Right kidney (tissue), 1 donor: ENCODE results near the gene TTC16.

Experiments
- DNase-seq: peaks from one replicate; pipeline ENCODE4 v3.0.0-alpha.2; 2016

The TTC16 gene

DNA sequence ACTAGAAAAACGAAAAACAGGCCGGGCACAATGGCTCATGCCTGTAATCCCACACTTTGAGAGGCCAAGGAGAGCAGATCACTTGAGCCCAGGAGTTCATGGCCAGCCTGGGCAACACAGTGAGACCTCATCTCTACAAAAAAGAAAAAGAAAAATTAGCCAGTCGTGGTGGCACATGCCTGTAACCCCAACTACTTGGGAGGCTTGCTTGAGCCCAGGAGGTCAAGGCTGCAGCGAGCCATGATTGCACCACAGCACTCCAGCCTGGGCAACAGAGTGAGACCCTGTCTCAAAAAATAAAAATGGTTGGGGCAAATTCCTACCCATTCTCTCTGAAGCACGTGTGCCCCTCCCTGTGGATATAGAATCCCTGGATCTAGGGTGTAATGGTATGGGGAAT is 17.5 kb upstream of the TTC16 start:
- DNase-seq = no peak

DNA sequence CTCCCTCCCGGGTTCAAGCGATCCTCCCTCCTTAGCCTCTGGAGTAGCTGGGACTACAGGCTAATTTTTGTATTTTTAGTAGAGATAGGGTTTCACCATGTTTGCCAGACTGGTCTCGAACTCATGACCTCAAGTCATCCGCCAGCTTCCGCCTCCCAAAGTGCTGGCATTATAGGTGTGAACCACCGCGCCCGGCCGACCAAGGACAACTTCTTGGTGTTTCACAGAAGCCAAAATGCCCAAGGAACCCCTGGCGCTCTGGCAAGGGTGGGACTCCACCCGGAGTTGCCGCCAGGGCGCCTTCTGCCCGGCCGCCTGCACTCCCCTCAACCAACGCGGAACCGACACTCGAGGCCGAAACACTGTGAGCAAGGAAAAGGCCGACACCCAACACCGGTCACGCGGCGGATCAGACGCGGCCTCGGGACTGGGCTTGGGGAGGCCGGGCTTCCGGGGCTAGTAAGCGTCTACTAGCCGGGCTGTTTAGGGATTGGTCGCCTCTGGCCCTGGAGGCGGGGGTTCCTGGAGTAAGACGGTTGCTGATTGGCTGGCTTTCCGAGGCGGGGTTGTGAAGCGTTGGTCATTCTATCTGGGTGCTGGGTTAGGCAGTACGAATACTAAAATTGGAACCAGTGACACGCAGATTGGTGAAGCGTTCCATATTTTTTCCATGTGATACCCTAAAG is 16.8 kb upstream of the TTC16 start:
- DNase-seq = peak; percentile 84

DNA sequence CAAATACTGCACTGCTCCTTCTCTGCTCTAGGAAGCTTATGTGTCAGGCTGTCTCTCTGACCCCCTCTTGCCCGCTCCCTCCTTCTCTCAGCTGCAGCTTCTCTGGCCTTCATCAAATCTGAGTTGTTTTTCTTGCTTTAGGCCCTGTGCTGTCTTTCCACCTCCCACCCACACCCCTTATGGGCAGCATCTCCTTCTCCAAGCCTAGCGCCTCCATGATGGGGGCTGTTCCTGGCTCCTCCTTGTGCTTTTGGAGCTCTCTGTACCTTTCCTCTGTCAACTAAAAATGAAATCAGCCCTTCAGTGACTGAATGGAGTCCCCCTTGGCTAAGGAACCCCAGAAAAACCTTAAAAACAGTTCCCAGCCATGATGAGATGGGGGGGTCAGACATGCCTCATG is 15.7 kb upstream of the TTC16 start:
- DNase-seq = no peak

DNA sequence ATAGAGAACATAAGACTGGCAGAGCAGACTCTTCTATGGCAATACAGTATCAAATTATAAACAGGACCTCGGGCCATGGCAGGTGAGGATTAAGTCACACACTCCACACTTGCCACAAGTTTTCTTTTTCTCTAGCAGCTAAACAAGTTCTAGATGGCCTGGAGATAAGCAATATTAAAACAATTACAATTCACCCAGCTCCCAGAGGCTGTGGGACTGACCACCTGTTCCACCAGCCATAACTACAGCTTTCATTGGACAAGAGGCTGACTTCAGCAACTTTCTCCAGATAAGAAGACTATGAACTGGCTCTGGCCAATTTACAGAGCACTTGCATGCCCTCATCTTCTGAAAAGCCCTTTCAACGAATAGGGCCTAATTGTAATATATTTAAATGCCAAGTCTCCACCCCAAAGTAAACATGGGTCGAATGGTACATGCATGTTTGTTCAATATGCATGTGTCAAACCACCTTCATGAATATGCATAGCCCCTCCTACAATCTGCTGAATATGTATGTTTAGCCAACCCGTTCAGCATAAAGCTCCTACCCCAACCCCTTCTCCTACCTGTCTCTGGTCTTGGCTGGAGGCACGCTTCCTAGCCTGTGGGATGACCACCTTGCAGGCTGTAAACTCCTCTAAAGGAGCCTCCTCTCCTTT is 15.2 kb upstream of the TTC16 start:
- no peak for DNase-seq

DNA sequence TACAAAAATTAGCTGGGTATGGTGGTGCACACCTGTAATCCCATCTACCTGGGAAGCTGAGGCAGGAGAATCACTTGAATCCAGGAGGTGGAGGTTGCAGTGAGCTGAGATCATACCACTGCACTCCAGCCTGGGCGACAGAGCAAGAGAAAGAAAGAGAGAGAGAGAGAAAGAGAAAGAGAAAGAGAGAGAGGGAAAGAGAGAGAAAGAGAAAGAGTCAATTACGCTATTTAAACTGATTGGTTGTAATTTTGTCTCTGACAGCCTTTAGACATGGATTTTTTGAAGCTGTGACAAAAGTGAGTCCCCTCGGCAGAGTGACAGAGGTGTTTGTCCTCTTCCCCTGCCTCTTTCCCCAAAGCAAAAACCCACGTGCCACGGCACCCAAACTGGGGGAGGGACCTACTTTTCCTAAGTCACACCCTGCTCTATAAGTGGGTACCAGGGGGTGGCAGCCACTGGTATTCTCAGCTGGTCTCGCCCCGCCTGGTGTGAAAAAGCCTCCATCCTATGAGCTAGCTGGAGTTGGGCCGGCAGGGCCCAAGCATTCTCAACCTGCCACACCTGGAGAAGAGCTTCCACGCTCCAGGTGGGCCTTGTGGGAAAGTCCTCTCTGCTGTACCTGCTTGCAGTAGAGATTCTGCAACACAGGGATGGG is 12.5 kb upstream of the TTC16 start:
- no peak for DNase-seq

DNA sequence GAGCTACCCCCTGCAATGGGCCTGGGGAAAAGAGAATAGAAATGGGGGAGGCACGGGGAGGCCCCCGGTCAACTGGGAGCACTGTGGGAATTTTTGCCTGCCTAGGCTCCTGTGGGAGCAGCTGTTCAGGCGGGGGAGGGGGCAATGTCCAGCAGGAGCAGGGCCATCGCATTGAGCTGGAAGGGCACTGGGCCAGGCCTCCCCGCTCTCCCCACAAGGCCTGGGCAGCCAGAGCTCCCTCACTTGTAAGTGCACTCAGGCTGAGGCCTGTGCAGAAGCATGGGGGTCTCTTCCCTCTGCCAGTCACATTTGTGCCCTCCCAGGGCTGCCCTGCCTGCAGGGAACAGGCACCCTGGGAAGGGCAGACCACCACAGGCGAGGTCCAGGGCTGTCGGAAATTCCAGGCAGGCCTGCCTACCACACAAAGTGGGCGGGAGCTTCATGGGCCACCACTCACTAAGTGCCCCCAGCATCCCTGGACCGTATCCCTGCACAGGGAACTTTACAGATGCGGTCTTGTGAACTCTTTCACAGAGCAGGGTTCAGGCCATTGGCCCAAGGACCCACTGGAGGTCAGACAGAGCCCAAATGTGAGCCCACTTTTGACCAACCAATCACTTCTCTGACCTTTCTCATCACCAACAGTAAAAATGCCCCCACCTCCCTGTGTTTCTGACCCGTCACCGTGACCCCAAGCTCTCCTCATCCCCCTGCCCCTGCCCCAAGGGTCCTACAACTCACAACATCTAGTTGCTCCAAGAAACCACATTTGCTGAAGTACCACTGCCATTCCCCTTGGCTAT is 10.1 kb upstream of the TTC16 start:
- DNase-seq = no peak

DNA sequence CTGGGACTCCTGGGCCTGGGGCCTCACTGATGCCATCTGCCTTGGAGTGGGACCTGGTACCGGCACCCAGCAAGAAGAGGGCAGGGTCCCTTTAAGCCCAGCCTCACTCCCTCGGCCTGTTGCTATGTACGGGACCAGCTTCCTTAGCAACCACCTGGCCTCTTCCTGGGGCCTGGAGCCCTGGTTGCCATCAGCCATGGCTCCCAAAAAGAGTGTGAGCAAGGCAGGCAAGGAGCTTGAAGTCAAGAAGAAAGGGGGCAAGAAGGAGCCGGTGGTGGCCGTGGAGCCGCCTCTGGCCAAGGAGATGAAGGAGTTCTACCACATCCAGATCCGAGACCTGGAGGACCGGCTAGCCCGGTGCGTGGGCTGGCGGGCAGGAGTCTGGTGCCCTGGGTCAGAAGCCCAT is 9.0 kb upstream of the TTC16 start, which contains the start of gene CFAP157:
TSS of gene CFAP157 (plus strand) at position 153 of the 406 bp plus-strand sequence. CDS start at position 197, 44 bp downstream.
- no peak for DNase-seq

DNA sequence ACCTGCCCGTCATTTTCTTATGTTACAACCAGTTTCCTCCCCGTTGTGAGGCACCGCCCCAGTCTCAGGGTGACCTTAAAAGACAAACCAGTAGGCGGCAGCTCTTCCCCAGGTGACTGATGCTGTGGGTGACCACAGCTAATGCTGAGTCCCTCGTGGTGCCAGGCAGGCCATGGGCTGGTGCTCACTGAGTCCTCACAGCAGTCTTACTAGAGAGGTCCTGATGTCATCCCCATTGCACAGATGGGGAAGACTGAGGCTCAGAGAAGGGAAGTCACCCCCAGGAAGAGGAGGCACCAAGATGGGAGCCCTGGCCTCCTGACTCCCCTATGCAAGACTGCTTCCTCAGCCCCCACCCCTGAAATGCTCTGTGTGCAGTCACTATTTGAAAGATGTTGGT is 8.1 kb upstream of the TTC16 start:
- DNase-seq = no peak

DNA sequence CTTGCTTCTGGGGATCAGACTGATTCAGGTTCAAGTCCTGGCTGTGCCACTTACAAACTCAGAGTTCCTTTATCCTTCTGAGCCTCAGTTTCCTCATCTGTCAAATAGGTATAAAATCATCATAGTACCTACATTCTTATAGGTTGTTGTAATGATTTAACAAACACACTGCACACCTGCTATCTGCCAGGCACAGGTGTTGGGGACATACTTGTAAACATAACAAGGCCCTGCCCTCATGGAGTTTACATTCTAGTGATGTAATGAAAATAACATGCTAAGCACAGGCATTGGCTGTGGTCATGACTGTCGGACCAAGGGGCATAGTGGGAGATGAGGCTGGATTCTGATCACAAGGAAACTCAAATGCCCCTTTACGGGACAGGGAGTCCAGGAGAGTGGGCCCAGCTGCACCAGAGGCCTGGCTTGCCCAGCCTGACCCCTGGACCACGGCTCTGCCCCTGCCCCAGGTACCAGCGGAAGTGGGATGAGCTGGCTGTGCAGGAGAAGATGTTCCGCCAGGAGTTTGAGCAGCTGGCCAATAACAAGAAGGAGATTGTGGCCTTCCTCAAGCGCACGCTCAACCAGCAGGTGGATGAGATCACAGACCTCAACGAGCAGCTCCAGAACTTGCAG is 6.8 kb upstream of the TTC16 start:
- no peak for DNase-seq

DNA sequence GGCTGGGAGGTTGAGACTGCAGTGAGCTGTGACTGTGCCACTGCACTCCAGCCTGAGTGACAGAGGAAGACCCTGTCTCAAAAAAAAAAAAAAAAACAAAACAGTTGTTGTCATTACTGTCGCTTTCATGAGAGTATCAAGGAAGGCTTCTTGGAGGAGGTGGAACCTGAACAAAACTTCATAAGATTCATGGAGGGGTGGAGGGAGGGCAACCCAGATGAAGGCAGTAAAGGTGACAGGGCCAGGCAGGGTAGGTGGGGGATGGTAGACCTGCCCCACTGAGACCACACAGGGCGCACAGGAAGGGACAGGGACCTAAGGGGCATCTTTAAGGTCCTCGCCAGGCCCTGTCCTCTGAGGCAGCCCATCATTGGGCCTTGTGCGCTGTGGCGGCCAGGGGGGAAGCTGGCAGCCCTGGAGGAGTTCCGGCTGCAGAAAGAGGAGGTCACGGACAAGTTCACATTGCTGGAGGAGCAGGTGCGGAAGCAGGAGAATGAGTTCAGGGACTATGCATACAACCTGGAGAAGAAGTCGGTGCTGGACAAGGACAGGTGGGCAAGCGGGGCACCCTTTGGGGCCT is 5.6 kb upstream of the TTC16 start:
- no peak for DNase-seq

DNA sequence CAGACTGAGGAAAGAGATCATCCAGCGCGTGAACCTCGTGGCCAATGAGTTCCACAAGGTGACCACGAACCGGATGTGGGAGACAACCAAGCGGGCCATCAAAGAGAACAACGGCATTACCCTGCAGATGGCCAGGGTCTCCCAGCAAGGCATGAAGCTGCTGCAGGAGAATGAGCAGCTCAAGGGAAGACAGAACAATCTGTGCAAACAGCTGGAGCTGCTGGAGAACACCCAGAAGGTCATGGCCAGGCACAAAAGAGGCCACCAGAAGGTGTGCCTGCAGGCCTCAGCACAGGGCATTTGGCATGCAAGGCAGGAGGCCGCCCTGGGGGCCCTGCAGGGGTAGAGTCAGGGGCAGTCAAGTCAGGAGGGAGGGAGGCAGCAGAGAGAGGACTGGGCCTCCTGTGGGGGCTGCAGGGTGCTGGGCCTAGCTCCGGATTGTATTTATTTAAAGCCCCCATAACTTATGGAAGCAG is 4.6 kb upstream of the TTC16 start:
- DNase-seq = no peak

DNA sequence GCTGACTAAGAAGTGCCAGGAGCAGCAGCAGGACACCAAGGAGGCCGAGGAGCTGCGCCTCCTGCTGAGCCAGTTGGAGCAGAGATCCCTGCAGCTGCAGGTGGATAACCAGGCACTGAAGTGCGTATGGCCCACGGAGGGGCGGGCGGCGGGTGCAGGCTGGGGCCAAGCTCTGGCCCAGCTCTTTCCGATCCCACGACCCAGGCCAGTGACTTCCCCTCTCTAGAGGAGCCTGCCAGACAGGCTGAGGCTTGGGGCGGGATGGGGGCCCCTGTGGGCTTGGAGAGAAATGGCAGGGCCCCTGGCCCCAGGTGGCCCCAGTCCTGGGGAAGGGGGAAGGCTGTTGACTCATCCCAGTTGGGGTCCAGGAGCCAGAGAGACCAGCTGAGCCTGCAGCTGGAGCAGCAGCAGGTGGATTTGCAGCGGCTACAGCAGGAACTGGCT is 4.0 kb upstream of the TTC16 start:
- DNase-seq = no peak

DNA sequence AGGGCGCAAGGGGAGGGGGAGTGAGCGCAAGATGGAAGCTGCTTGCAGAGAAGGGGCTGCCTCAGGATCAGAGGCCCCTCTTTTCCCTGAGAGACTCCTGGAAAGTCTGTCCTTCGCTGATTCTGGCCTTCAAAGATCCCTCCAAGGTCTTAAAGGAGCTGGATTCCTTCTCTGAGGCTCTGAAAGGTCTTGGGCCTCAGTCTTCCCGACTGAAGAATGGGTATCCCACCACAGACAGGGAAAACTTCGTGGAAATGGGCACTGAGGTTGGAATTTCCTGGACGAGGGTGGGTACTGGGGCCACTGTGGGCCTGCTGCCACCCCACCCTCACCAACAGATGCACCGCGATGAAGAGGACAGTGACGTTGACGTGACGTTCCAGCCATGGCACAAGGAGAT is 3.5 kb upstream of the TTC16 start:
- DNase-seq = no peak

DNA sequence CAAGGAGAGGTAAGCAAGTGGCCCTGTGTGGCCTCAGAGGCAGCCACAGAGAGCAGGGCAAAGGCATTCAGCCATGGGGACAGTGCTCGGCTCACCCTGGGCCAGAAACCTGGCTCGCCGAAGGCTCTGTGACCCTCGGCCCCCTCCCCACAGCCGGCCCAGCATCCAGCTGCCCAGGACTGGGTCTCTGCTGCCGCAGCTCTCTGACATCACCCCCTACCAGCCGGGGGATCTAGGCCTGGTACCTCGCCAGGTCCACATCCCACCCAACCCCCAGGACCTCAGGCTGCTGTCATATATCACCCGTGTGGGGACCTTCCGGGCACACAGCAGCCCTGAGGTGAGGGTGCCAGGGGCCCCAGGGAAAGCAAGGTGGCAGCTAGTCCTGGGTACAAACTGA is 3.0 kb upstream of the TTC16 start:
- no peak for DNase-seq

DNA sequence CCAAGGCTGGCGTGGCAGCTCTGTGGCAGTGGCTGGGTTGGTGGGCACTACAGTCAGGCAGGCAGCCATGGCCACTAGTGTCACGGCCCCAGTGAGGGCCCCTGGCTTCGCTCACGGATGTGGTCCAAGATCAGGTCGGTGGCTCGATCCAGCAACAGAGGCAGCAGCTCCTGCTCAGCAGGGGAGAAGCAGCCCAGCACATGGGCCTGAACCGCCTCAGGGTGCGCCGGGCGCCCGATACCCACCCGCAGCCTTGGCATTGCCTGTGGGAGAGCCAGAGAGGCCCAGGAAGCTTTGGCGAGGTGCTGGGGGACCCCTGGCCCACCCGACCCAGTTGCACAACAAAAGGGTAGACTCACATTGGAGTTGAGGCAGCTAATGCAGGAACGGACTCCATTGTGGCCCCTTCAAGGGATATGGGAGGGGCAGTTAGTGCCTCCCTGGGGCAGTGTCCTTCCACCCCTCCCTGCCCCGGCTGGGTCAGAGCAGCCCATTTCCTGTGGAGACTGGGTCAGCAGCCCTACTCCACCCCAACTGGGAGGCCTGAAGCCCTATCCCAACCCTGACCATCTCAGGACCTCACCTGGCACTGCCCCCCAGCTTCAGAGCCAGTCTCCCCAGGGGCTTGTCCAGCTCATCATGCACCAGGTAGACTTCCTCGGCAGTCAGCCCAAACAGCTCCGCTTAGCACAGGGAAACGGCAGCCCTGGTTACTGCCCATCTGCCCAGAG is 1.7 kb upstream of the TTC16 start:
- DNase-seq = no peak

DNA sequence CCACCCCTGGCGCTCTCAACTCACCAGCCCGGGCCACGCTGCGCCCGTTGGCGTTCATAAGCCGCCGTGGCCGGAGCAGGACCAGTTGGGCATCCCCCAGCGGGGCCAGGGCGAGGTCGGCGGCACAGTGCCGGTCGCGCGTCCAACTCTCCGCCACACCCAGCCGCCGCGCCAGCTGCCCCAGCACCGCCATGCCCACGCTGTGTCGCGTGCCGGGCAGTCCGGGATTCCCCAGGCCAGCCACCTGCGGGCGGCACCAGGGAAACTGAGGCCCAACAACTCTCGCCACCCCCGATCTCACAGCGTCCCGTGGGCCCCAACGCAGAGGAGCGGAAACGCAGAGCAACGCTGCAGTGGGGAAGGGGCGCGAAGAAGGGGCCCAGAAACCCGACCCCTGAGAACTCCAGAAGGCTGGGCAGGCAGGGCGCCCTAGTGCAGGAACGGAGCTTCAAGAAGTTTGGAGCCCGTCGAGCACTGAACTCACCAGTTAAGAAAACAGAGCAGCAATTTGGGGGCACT is 869 bp upstream of the TTC16 start:
- DNase-seq = no peak

DNA sequence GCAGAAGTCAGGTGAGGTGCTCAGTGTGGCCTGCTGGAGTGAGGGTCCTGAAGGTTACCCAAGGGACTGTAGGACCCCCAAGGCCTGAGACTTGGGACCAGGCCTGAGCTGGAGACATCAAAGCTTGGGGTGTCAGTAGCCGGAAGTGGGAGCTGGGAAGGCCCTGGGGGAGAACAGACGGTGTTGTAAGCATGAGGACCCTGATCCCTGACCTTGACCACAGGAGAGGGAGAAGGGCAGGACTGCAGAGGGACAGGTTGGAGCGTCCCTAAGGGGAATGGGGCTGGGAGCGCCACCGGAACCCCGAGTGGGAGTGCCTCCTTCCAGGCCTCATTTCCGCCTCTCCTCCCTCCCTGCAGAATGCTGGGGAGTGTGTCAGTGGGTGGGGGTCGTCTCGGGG is 533 bp downstream of the TTC16 start:
- no peak for DNase-seq

DNA sequence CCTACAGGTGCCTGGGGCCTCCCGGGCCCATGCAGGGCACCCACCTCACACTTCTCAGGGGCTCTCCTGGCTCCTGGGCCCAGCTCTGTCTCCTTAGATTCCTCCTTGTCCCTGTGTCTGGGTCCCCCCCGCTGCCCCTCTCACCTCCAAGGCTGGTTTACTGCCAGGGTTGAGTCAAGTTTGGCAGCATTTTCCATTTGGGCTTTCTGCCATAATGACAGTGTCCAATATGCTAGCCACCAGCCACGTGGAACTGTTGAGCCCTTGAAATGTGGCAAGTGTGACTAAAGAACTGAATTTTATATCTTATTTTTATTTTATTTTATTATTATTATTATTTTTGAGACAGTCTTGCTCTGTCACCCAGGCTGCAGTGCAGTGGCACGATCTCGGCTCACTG is 1.9 kb downstream of the TTC16 start:
- no peak for DNase-seq

DNA sequence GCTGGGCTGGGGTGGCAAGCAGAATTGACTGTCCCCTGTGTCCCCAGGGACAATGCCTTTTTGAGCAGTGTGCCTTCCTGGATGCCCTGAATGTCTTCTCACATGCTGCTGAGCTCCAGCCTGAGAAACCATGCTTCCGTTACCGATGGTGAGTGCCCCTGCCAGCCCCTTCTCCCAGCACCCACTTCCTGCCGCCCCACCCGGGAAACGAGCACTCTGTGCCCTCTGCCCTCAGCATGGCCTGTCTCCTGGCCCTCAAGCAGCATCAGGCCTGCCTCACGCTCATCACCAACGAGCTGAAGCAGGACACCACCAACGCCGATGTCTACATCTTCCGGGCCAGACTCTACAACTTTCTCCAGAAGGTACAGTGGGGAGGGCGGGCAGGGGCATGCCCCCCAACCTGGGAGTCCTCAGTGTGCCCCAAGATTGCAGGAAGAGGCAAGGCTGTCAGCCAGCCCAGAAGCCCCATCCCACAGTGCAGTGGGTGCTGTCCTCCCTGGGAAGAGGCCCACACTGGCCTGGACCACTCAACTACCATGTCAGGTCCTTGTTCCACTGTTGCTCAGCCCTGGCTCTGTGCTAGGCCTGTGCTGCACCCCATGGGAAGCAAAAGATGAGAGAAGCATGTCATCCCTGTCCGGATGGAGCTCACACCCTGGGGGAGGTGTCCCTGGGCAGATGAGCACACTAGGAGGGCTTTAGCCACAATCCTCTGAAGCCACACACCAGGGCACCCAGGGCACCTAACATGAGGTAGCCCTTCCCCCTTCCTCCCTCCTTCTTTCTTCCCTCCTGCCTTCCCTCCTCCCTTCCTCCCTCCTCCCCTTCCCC is 4.4 kb downstream of the TTC16 start:
- DNase-seq = no peak

DNA sequence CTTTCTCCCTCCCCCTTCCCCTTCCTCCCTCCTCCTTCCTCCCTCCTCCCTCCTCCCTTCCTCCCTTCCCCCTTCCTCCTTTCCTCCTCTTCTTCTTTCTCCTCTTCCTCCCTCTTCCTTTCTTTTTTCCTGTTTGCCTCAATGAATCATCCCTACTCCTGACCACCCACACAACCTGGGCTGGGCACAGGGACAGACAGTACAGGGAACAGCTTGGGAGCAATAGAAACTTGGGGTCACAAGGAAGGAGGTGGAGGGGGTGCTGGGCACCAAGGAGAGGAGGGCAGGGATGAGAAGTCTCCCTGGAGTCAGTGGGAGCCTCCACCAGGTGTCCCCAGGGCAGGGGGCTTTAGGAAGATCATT is 5.0 kb downstream of the TTC16 start:
- no peak for DNase-seq
